ENCODE results near the gene ABCB6. TPM values are rescaled to one million over a fixed set of nuclear protein-coding genes. Genes with fewer than 3 reads are reported as not detected.

ABCB6 gene
- total and polyA plus RNA-seq, 5 experiments from 2014 or later: 1.6 to 12.9 (median 4.9) TPM

- DNase-seq (no peak), ATAC-seq (no peak)
- Mint-ChIP-seq H3K4me1 (peaks cover 27 to 48% (median 40%) of the 10 kb centered on the region in 4 donors), H3K9me3 (no peaks in the 10 kb centered on the region), H3K4me3 (peak overlapping the region in 2 of 10 donors; percentile 14 to 38), H3K27me3 (no peaks in the 10 kb centered on the region), H3K27ac (peak overlapping the region in 6 of 10 donors; percentile 27 to 76 (median 42)), H3K36me3 (peaks cover 5 to 43% (median 8%) of the 10 kb centered on the region in 3 donors)
- POLR2A ChIA-PET: interaction anchor here (1.2 to 18.9 kb wide), 4 partner anchors 9 to 57 kb away, joined by 4 to 674 read pairs (median 9); partner anchors contain the start of genes ANKZF1, ATG9A, NHEJ1 and ZFAND2B
These were observed 46.3 kb downstream of the ABCB6 start for GRCh38 chr2:219172231-219173154.

- Mint-ChIP-seq H3K4me1 (peaks cover 22 to 46% (median 35%) of the 10 kb centered on the region in 4 donors), H3K4me3 (peak overlapping the region in 1 of 10 donors; percentile 60), H3K27me3 (no peaks in the 10 kb centered on the region), H3K27ac (peak overlapping the region in 8 of 10 donors; percentile 21 to 89 (median 48)), H3K9me3 (no peaks in the 10 kb centered on the region), H3K36me3 (peaks cover 5 to 43% (median 8%) of the 10 kb centered on the region in 3 donors)
- POLR2A ChIA-PET: interaction anchor here (0.5 to 18.9 kb wide), 7 partner anchors 10 to 790 kb away, joined by 3 to 674 read pairs (median 4); partner anchors contain the start of genes ANKZF1, ATG9A, GLB1L and STK16
- ATAC-seq (peak; percentile 65 to 74), DNase-seq (peak in 7 of 10 donors; percentile 20 to 62 (median 37))
These were observed 47.5 kb downstream of the ABCB6 start for GRCh38 chr2:219171231-219171651.

DNA sequence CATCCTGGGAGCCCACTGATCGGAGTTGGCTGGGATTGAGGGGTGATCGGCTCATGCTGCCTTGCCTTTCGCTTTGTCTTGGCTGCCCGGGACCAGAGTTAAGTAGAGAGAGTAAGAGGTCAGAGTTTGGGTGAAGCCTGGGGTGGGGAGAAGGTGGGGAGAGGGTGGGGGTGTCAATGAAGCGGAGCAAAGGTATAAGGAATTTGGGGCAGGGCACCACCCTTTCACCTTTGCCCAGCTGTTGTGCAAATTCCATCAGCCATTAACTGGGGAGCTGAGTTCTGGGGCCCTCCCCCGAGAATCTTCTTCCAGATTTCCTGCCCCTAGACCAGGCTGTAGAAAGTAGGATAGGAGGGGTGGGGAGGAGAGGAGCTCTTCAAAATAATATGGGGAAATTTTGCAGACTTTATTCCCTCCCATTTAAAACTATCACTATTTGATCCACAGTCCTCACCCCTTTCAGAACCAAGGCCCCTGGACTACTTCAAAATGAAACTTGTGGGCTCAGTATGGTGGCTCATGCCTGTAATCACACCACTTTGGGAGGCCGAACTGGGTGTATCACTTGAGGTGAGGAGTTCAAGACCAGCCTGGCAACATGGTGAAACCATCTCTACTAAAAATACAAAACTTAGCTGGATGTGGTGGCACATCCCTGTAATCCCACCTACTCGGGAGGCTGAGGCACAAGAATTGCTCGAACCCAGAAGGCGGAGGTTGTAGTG is 48.7 kb downstream of the ABCB6 start, which contains the start of gene SLC23A3:
SLC23A3 (minus strand) TSS at position 100 of the 725 bp plus-strand sequence; CDS start at position 55, 45 bp downstream.
- ATAC-seq: no peak
- POLR2A ChIA-PET: interaction anchor here (1.4 to 18.9 kb wide), 3 partner anchors 10 to 32 kb away, joined by 4 to 674 read pairs (median 13); partner anchors contain the start of gene ZFAND2B

GRCh38 chr2:219168932-219169331 is 49.8 kb downstream of the ABCB6 start:
- no peak for DNase-seq
- H3K9me3 Mint-ChIP-seq: no peaks in the 10 kb centered on the region
- peaks cover 12 to 24% (median 14%) of the 10 kb centered on the region in 4 donors for H3K4me1 Mint-ChIP-seq

More for the DNA sequence above, 48.7 kb downstream of the ABCB6 start, which contains the start of gene SLC23A3:
- no peaks in the 10 kb centered on the region for H3K9me3 Mint-ChIP-seq
- H3K27me3 Mint-ChIP-seq: no peaks in the 10 kb centered on the region
- H3K27ac Mint-ChIP-seq: peak within 1 kb of the TSS in 4 of 10 donors; percentile 11 to 63 (median 36)
- no peak for DNase-seq
- no peak within 1 kb of the TSS for H3K4me3 Mint-ChIP-seq
- H3K4me1 Mint-ChIP-seq: peaks cover 23 to 35% (median 24%) of the 10 kb centered on the region in 4 donors
- peaks cover 5 to 40% (median 8%) of the 10 kb centered on the region in 3 donors for H3K36me3 Mint-ChIP-seq

GRCh38 chr2:219168526-219168925 is 50.2 kb downstream of the ABCB6 start:
- Mint-ChIP-seq H3K27ac (peak overlapping the region in 1 of 10 donors; percentile 35), H3K4me3 (no peak overlapping the region), H3K36me3 (peaks cover 0 to 27% (median 3%) of the 10 kb centered on the region in 3 donors), H3K4me1 (peaks cover 9 to 20% (median 11%) of the 10 kb centered on the region in 4 donors), H3K27me3 (no peaks in the 10 kb centered on the region), H3K9me3 (no peaks in the 10 kb centered on the region)
- POLR2A ChIA-PET: interaction anchor here (1.0 to 18.9 kb wide), 2 partner anchors 11 to 34 kb away, joined by 3 to 674 read pairs; partner anchors contain the start of gene ZFAND2B
- no peak for ATAC-seq
- no peak for DNase-seq

More at GRCh38 chr2:219168932-219169331, 49.8 kb downstream of the ABCB6 start:
- Mint-ChIP-seq H3K27me3 (no peaks in the 10 kb centered on the region), H3K27ac (peak overlapping the region in 1 of 10 donors; percentile 35), H3K4me3 (no peak overlapping the region), H3K36me3 (peaks cover 0 to 30% (median 4%) of the 10 kb centered on the region in 3 donors)
- ATAC-seq: no peak
- POLR2A ChIA-PET: interaction anchor here (1.4 to 18.9 kb wide), 2 partner anchors 9 to 33 kb away, joined by 4 to 674 read pairs; partner anchors contain the start of gene ZFAND2B

- ATAC-seq (no peak), DNase-seq (no peak)
- Mint-ChIP-seq H3K36me3 (peaks cover 0 to 22% (median 0%) of the 10 kb centered on the region in 3 donors), H3K9me3 (no peaks in the 10 kb centered on the region), H3K27ac (peak overlapping the region in 1 of 10 donors; percentile 32), H3K4me3 (no peak overlapping the region), H3K4me1 (peaks cover 9 to 16% (median 9%) of the 10 kb centered on the region in 4 donors), H3K27me3 (no peaks in the 10 kb centered on the region)
- POLR2A ChIA-PET: interaction anchor here (0.6 to 1.0 kb wide), 3 partner anchors 11 to 82 kb away, joined by 3 to 6 read pairs (median 3); no protein-coding TSS in a partner anchor
These were observed 50.8 kb downstream of the ABCB6 start for GRCh38 chr2:219167997-219168396.

DNA sequence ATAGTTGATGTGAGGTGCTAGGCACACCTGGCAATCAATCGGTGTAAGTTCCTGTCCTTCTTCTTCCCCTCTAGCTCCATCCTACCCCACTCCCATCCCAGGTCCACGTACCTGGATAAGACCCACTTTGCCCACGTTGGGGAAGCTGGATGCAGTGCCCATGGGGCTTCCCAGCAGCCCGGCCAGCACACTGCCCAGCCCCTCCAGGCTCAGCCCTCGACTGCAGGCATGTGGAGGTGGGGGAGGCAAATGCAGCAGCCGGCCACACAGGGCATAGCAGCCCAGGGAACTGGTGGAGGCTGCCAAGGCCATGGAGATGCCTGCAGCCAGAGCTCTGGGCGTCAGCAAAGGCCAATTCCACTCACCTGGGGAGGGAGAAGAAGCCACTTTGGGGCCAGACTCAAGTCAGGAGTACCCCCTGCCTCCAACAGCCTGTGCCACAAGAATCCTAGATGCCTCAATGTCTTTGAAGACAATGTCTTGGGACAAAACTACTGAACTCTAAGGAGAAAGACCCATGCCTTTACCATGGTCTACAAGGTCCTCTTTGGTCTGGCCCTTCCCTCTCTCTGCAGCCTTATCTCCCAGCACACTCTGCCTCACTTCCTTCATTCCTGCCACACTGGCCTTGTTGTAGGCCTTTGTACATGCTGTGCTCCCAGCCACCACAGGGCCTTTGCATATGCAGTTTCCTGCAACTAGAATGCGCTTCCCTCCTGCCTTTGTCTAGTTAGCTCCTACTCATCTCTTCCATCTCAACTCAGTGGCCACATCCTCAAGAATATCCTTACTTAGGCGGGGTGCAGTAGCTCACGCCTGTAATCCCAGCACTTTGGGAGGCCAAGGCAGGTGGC is 53.5 kb downstream of the ABCB6 start:
- POLR2A ChIA-PET: interaction anchor here (0.6 to 3.7 kb wide), 6 partner anchors 11 to 1777 kb away, joined by 3 to 39 read pairs (median 3); partner anchors contain the start of genes ANKZF1, ATG9A, CNPPD1 and ZFAND2B
- Mint-ChIP-seq H3K36me3 (no peaks in the 10 kb centered on the region), H3K4me1 (peaks cover 9 to 16% (median 10%) of the 10 kb centered on the region in 4 donors), H3K9me3 (no peaks in the 10 kb centered on the region), H3K27me3 (no peaks in the 10 kb centered on the region), H3K27ac (peak overlapping the region in 2 of 10 donors; percentile 29 to 47), H3K4me3 (no peak overlapping the region)
- ATAC-seq (no peak), DNase-seq (peak in 1 of 10 donors; percentile 28)

GRCh38 chr2:219163156-219163555 is 55.6 kb downstream of the ABCB6 start:
- ATAC-seq (no peak), DNase-seq (no peak)
- H3K4me1 Mint-ChIP-seq: peaks cover 16 to 32% (median 18%) of the 10 kb centered on the region in 4 donors
- H3K9me3 Mint-ChIP-seq: no peaks in the 10 kb centered on the region
- H3K27ac Mint-ChIP-seq: peak overlapping the region in 2 of 10 donors; percentile 20 to 60
- POLR2A ChIA-PET: interaction anchor here (1.0 to 5.6 kb wide), 2 partner anchors 45 to 66 kb away, joined by 3 to 30 read pairs; partner anchors contain the start of genes ANKZF1, ATG9A and ZFAND2B
- peaks cover 0 to 4% (median 0%) of the 10 kb centered on the region in 3 donors for H3K36me3 Mint-ChIP-seq
- H3K4me3 Mint-ChIP-seq: no peak overlapping the region
- no peaks in the 10 kb centered on the region for H3K27me3 Mint-ChIP-seq

DNA sequence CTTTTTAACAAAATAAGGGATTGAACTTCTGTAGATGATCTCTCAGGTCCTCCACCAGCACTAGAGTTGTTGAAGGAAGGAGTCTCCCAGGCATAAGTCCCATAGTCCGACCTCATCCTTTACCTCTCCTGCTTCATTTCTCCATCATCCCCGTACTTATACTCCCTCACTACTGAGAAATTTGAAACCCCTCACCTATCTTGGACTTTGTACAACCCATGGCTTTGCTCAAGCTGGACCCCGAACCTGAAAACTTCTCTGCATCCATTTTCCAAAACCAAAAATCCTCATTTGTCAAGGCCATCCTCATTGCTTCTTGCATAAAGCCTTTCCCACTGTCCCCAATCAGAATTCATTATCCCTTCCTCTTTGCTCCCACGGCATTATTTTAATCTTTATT is 57.7 kb downstream of the ABCB6 start:
- H3K27me3 Mint-ChIP-seq: no peaks in the 10 kb centered on the region

DNA sequence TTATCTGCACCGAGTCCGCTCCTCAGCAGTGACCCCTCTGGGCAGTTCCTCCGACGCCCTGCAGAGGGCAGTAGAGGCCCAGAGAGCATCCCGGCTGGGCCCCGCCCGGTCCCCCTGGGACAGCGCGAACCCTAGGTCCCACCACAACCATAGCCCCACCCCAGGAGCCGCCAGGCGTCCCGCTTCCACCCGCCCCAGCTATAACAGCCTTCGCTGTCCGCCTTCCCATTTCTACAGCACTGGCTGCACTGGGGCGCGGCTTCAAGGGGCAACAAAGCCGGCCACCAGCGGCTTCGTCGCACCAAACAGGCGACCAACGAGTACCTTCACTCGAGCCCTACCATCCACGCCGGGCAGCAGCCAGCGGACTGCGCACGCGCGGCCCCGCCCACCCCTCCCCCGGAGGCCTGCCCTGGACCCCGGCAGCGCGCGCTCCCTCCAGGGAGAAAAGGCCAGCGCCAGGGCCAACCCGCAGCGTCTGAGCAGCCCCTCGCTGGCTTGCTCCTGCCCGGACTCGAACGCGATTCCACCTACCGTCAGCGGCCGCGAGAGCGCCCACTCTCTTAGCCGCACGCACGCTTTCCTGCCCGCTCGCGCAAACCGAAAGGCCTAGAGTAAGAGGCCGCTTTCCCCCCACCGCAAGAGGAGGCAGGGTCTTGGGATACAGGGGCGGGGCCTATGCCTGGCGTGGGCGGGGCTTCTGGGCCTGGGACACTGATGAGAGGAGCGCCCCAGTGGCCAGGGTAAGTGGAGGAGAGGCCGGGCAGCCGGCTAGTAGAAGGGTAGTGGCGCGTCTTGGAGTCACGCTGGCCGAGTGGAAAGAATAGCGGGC is 58.4 kb downstream of the ABCB6 start, which contains the start of gene NHEJ1:
NHEJ1 (minus strand) TSS at position 630 of the 832 bp plus-strand sequence. CDS start 2,453 bp downstream, outside the sequence.
- no peaks in the 10 kb centered on the region for H3K27me3 Mint-ChIP-seq
- ATAC-seq (peak; percentile 86 to 90), DNase-seq (peak; percentile 83 to 100 (median 90))
- H3K36me3 Mint-ChIP-seq: peaks cover 2 to 24% (median 12%) of the 10 kb centered on the region in 3 donors
- peaks cover 16 to 35% (median 17%) of the 10 kb centered on the region in 4 donors for H3K4me1 Mint-ChIP-seq
- POLR2A ChIA-PET: interaction anchor here (0.6 to 5.6 kb wide), 17 partner anchors 9 to 135 kb away, joined by 3 to 30 read pairs (median 5); partner anchors contain the start of genes ANKZF1, ATG9A, CNPPD1 and DNAJB2
- no peaks in the 10 kb centered on the region for H3K9me3 Mint-ChIP-seq
- peak within 1 kb of the TSS; percentile 86 to 99 (median 93) for H3K4me3 Mint-ChIP-seq
- H3K27ac Mint-ChIP-seq: peak within 1 kb of the TSS; percentile 88 to 99 (median 97)

More for the DNA sequence above, 57.7 kb downstream of the ABCB6 start:
- DNase-seq (no peak), ATAC-seq (no peak)
- Mint-ChIP-seq H3K9me3 (no peaks in the 10 kb centered on the region), H3K36me3 (peaks cover 2 to 24% (median 12%) of the 10 kb centered on the region in 3 donors), H3K4me1 (peaks cover 16 to 35% (median 19%) of the 10 kb centered on the region in 4 donors), H3K27ac (peak overlapping the region; percentile 88 to 99 (median 97)), H3K4me3 (peak overlapping the region; percentile 86 to 99 (median 93))
- POLR2A ChIA-PET: interaction anchor here (1.2 to 5.6 kb wide), 5 partner anchors 15 to 94 kb away, joined by 3 to 30 read pairs (median 13); partner anchors contain the start of genes ANKZF1, ATG9A, CNPPD1 and ZFAND2B
